HepG2 (cell line): ENCODE results near the gene WDR27. TPM values are rescaled to one million over a fixed set of nuclear protein-coding genes. Genes with fewer than 3 reads are reported as not detected.

ENCODE experiments used
- ARHGAP35 ChIP-seq: sonication (generic); formaldehyde crosslinking; IDR thresholded peaks from 2 replicates; pipeline ENCODE4 v1.9.0; 2022; ENCODE audit warnings: mild to moderate bottlenecking, inconsistent platforms, moderate library complexity, missing genetic modification reagents, borderline replicate concordance
- DR1 ChIP-seq: sonication (generic); formaldehyde crosslinking; IDR thresholded peaks from 2 replicates; pipeline ENCODE4 v1.8.0; 2021; ENCODE audit warnings: mild to moderate bottlenecking, missing genetic modification reagents, inconsistent platforms
- EHMT2 ChIP-seq: fragments of 200-600 bp; sonication (generic); IDR thresholded peaks from 2 replicates; pipeline ENCODE4 v1.7.0; 2017; ENCODE audit warnings: antibody characterized with exemption, low read depth, low read length, borderline replicate concordance
- ELF4 ChIP-seq: sonication (generic); formaldehyde crosslinking; IDR thresholded peaks from 2 replicates; pipeline ENCODE4 v1.5.0; 2020; ENCODE audit warnings: missing genetic modification reagents, mild to moderate bottlenecking, moderate library complexity, borderline replicate concordance
- FOXJ3 ChIP-seq: sonication (generic); formaldehyde crosslinking; IDR thresholded peaks from 2 replicates; pipeline ENCODE4 v1.4.0; 2020; ENCODE audit warnings: missing genetic modification reagents, mild to moderate bottlenecking, borderline replicate concordance
- JDP2 ChIP-seq: sonication (generic); formaldehyde crosslinking; IDR thresholded peaks from 2 replicates; pipeline ENCODE4 v1.8.1; 2022; ENCODE audit warnings: missing genetic modification reagents, borderline replicate concordance
- MBD4 ChIP-seq: IDR thresholded peaks from 2 replicates; pipeline ENCODE4 v1.6.1; 2012; ENCODE audit warnings: low read length, inconsistent platforms, borderline replicate concordance
- NCOA5 ChIP-seq: sonication (generic); formaldehyde crosslinking; IDR thresholded peaks from 2 replicates; pipeline ENCODE4 v1.4.0; 2020; ENCODE audit warnings: missing genetic modification reagents
- PPARG ChIP-seq: conservative IDR thresholded peaks from 2 replicates; pipeline ENCODE4 v1.6.1; 2016; ENCODE audit warnings: missing biosample characterization, missing genetic modification reagents
- TAF1 ChIP-seq: sonication (generic); formaldehyde crosslinking; IDR thresholded peaks from 2 replicates; pipeline ENCODE4 v1.4.0; 2020; ENCODE audit warnings: missing genetic modification reagents
- ZNF326 ChIP-seq: sonication (generic); formaldehyde crosslinking; IDR thresholded peaks from 2 replicates; pipeline ENCODE4 v1.4.0; 2020; ENCODE audit warnings: missing genetic modification reagents, borderline replicate concordance
- ZNF619 ChIP-seq: sonication (generic); formaldehyde crosslinking; IDR thresholded peaks from 2 replicates; pipeline ENCODE4 v1.4.0; 2020; ENCODE audit warnings: mild to moderate bottlenecking, missing genetic modification reagents
- ZSCAN21 ChIP-seq: sonication (generic); formaldehyde crosslinking; IDR thresholded peaks from 2 replicates; pipeline ENCODE4 v1.8.0; 2022; ENCODE audit warnings: mild to moderate bottlenecking, missing genetic modification reagents, moderate library complexity, borderline replicate concordance
- polyA plus RNA-seq, 8 experiments: library from polyadenylated mRNA; depleted of rRNA in 3 of 8; stranded (reverse) in 7 of 8; unstranded in 1 of 8; fragments of >200 nt; fragmentation: Illumina TruSeq in 4 of 8; extraction: Trizol in 4 of 8; gene quantifications; 2 replicates each; pipeline versions ENCODE4 v1.2.1 to v1.2.3, GENCODE V29; 2011 to 2016; ENCODE audit warnings: low read depth in 4 of 8, missing spikeins in 1 of 8, mixed read lengths in 1 of 8; ENCODE audit not compliant: insufficient read depth in 1 of 8
- total RNA-seq, 5 experiments: library from RNA; depleted of rRNA; stranded (reverse); fragments of >200 nt; fragmentation: Illumina TruSeq; extraction: Trizol; gene quantifications; 2 replicates each; pipeline ENCODE4 v1.2.3, GENCODE V29; 2016; ENCODE audit warnings: low read depth in 1 of 5
- TF ChIP-seq, protein P1 (sequence below): sonication (generic); formaldehyde crosslinking; IDR thresholded peaks from 2 replicates; pipeline ENCODE4 v1.4.0; 2020; ENCODE audit warnings: missing genetic modification reagents
- TF ChIP-seq, protein P2 (sequence below): sonication (generic); formaldehyde crosslinking; IDR thresholded peaks from 2 replicates; pipeline ENCODE4 v1.4.0; 2020; ENCODE audit warnings: mild to moderate bottlenecking, missing genetic modification reagents
- TF ChIP-seq, protein P3 (sequence below): sonication (generic); formaldehyde crosslinking; IDR thresholded peaks from 2 replicates; pipeline ENCODE4 v1.8.1; 2023; ENCODE audit warnings: mild to moderate bottlenecking, missing genetic modification reagents

The WDR27 gene
- total and polyA plus RNA-seq, 2 of the 13 experiments (the other 11 are each of a cell fraction or from before 2014, with no cell fraction given): 34.1 to 80.3 TPM

DNA sequence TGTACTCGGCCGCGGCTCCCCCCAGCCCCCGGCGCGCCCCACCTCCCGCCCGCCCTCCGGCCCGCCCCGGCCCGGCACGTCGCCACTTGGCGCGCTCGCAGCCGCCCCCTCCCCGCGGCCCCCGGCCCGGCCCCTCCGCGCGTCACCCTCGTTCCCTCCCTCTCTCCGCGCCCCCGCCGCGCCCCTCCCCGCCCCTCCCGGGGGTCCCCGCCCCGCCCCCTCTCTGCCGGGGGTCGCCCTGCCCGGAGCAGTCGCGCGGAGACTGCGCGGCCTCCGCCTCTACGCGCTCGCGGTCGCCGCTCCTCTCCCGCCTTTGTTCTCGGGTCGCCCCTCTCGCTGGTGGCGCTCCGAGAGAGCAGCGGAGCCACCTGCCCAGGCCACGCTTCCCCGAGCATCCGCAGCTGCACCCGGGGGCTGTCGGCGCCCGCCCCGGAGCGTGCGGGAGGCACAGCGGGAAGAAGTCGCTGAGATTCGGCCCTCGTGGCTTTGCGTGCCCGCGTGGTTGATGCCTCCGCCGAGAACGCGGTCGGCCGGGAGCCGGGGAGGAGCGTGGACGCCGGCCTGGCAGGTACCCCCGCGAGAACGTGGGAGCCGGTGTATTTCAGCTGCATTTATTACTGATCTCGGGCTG lies 22.8 kb upstream of the WDR27 start, which contains the start of gene PHF10 (continued):
- TF ChIP-seq FOXJ3 (CRISPR knock-in tag): no peak
- no peak; the same call in 1 of the 2 replicates for TF ChIP-seq DR1 (CRISPR knock-in tag)
- TF ChIP-seq ZNF326 (CRISPR knock-in tag): no peak
- TF ChIP-seq NCOA5 (CRISPR knock-in tag): no peak
- TF ChIP-seq ARHGAP35 (CRISPR knock-in tag): peak; percentile 98
- TF ChIP-seq ZNF619 (CRISPR knock-in tag): no peak
- no peak for TF ChIP-seq ELF4
- TF ChIP-seq, protein P1, sequence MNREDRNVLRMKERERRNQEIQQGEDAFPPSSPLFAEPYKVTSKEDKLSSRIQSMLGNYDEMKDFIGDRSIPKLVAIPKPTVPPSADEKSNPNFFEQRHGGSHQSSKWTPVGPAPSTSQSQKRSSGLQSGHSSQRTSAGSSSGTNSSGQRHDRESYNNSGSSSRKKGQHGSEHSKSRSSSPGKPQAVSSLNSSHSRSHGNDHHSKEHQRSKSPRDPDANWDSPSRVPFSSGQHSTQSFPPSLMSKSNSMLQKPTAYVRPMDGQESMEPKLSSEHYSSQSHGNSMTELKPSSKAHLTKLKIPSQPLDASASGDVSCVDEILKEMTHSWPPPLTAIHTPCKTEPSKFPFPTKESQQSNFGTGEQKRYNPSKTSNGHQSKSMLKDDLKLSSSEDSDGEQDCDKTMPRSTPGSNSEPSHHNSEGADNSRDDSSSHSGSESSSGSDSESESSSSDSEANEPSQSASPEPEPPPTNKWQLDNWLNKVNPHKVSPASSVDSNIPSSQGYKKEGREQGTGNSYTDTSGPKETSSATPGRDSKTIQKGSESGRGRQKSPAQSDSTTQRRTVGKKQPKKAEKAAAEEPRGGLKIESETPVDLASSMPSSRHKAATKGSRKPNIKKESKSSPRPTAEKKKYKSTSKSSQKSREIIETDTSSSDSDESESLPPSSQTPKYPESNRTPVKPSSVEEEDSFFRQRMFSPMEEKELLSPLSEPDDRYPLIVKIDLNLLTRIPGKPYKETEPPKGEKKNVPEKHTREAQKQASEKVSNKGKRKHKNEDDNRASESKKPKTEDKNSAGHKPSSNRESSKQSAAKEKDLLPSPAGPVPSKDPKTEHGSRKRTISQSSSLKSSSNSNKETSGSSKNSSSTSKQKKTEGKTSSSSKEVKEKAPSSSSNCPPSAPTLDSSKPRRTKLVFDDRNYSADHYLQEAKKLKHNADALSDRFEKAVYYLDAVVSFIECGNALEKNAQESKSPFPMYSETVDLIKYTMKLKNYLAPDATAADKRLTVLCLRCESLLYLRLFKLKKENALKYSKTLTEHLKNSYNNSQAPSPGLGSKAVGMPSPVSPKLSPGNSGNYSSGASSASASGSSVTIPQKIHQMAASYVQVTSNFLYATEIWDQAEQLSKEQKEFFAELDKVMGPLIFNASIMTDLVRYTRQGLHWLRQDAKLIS (CRISPR knock-in tag): peak; percentile 93
- peak; percentile 90 for TF ChIP-seq TAF1
- TF ChIP-seq EHMT2: no peak
- TF ChIP-seq JDP2 (CRISPR knock-in tag): peak; percentile 67; the same call in 1 of the 2 replicates
- TF ChIP-seq ZSCAN21: peak; percentile 89
- TF ChIP-seq, protein P2, sequence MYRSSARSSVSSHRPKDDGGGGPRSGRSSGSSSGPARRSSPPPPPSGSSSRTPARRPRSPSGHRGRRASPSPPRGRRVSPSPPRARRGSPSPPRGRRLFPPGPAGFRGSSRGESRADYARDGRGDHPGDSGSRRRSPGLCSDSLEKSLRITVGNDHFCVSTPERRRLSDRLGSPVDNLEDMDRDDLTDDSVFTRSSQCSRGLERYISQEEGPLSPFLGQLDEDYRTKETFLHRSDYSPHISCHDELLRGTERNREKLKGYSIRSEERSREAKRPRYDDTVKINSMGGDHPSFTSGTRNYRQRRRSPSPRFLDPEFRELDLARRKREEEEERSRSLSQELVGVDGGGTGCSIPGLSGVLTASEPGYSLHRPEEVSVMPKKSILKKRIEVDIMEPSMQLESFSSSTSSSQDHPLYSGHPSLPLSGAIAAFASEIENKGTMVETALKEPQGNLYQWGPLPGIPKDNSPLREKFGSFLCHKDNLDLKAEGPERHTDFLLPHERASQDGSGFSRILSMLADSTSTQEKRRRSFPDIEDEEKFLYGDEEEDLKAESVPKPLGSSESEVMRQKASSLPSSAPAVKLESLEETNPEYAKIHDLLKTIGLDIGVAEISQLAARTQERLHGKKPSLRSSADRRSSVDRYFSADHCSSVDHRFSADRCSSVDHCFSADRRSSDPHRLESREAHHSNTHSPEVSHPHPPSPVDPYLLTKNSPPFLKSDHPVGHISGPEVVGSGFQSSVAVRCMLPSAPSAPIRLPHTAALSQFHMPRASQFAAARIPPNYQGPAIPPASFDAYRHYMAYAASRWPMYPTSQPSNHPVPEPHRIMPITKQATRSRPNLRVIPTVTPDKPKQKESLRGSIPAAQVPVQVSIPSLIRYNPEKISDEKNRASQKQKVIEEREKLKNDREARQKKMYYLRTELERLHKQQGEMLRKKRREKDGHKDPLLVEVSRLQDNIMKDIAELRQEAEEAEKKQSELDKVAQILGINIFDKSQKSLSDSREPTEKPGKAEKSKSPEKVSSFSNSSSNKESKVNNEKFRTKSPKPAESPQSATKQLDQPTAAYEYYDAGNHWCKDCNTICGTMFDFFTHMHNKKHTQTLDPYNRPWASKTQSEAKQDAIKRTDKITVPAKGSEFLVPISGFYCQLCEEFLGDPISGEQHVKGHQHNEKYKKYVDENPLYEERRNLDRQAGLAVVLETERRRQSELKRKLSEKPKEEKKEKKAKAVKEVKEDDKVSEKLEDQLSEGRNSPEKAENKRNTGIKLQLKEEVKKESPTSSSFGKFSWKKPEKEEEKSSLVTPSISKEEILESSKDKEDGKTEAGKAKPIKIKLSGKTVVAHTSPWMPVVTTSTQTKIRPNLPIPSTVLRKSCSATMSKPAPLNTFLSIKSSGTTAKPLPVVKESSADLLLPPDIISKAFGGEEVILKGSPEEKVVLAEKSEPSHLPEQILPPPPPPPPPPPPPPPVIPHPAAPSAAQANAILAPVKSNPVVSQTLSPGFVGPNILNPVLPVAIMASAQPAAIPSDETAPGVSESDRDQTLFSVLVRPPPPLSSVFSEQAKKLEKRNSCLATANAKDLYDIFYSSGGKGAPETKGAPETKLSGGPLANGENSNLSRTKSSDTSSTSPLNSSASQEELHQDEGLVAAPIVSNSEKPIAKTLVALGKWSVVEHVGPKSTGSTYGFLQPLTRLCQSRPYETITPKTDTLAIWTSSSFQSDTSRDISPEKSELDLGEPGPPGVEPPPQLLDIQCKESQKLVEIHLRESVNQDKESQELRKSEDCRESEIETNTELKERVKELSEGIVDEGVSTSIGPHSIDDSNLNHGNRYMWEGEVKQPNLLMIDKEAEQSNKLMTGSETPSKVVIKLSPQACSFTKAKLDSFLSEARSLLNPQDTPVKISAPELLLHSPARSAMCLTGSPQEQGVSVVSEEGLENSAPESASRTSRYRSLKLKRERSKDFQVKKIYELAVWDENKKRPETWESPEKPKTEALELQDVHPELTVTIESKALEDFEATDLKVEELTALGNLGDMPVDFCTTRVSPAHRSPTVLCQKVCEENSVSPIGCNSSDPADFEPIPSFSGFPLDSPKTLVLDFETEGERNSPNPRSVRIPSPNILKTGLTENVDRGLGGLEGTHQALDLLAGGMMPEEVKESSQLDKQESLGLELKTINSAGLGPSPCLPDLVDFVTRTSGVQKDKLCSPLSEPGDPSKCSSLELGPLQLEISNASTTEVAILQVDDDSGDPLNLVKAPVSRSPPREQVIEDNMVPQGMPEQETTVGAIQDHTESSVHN (CRISPR knock-in tag): no peak
- TF ChIP-seq MBD4: no peak
- TF ChIP-seq, protein P3, sequence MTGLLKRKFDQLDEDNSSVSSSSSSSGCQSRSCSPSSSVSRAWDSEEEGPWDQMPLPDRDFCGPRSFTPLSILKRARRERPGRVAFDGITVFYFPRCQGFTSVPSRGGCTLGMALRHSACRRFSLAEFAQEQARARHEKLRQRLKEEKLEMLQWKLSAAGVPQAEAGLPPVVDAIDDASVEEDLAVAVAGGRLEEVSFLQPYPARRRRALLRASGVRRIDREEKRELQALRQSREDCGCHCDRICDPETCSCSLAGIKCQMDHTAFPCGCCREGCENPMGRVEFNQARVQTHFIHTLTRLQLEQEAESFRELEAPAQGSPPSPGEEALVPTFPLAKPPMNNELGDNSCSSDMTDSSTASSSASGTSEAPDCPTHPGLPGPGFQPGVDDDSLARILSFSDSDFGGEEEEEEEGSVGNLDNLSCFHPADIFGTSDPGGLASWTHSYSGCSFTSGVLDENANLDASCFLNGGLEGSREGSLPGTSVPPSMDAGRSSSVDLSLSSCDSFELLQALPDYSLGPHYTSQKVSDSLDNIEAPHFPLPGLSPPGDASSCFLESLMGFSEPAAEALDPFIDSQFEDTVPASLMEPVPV (CRISPR knock-in tag): peak; percentile 37; the same call in 1 of the 2 replicates
- TF ChIP-seq PPARG: no peak; the same call in 1 of the 2 replicates
